ENCODE data around the gene SLIT3.

The SLIT3 gene

DNA sequence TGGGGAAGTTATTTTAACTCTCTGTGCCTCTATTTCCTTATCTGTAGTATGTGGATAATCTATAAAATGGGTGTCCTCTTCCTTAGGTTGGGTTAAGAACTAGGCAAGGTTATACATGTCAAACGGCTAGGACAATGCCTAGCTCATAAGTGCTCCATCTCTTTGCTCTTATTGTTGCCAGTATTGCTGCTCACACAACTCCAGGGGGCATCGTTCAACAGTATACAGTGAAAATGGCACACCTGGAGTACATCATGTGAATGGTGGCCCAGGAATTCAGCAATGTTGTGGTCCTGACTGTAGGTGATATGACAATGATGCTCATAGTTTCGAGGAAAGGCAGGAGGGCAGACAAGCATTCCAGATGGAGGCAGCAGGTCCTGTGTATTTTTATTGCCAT is 30.1 kb downstream of the SLIT3 start:
- H3K27me3 ChIP-seq (ENCODE audit: insufficient read depth, low read length, poor library complexity) = peaks cover 4% of the 10 kb centered on the region
- H2AFZ ChIP-seq (ENCODE audit: low read depth, low read length) = no peak overlapping the region
- H3K36me3 ChIP-seq (ENCODE audit: insufficient read depth, low read length) = no peaks in the 10 kb centered on the region
- TF ChIP-seq EZH2 (IDR thresholded peaks at IDR 0.05; ENCODE audit: borderline replicate concordance, low read depth, low read length, severe bottlenecking) = no peak
- TF ChIP-seq CTCF (IDR thresholded peaks at IDR 0.05; ENCODE audit: borderline replicate concordance, extremely low read depth, low read length, poor library complexity, severe bottlenecking) = peak; percentile 25
- no peak overlapping the region for H3K4me3 ChIP-seq (ENCODE audit: low read depth in 1 of 2, low read length in 2 of 2)
- ATAC-seq (ENCODE audit: insufficient read depth, low read depth) (no peak), DNase-seq (no peak)
- no peak overlapping the region for H3K4me2 ChIP-seq (ENCODE audit: insufficient read depth, low read length)
- no peak overlapping the region for H3K27ac ChIP-seq (ENCODE audit: low read length)
- H4K20me1 ChIP-seq (ENCODE audit: insufficient read depth, low read length) = no peaks in the 10 kb centered on the region; the same call in 1 of the 2 replicates
- no peaks in the 10 kb centered on the region for H3K9me3 ChIP-seq (ENCODE audit: insufficient read depth, low read length, severe bottlenecking)
- no peaks in the 10 kb centered on the region for H3K79me2 ChIP-seq (ENCODE audit: insufficient read depth, low read length)
- no peak overlapping the region for H3K9ac ChIP-seq (ENCODE audit: low read depth, low read length)
- no peaks in the 10 kb centered on the region for H3K4me1 ChIP-seq (ENCODE audit: insufficient read depth, low read length)

DNA sequence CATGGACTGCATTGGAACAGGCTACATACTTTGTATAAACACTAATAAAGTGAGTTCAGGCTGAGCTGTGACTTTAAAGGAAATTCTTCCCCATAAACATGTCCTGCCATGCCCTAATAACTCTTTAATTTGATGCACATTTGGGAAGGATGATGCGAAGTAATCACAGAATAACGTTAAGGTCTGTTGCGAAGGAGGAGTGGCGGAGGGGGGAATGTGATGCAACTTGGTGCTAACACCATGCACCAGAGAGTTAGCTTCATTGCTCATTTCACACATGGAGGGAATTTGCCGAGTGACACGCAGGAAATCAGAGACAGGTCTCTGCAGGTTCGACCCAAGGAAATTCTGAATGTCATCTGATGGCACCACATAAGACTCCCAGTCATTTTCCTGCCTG is 32.9 kb downstream of the SLIT3 start:
- TF ChIP-seq CTCF (IDR thresholded peaks at IDR 0.05; ENCODE audit: borderline replicate concordance, extremely low read depth, low read length, poor library complexity, severe bottlenecking) (no peak), EZH2 (IDR thresholded peaks at IDR 0.05; ENCODE audit: borderline replicate concordance, low read depth, low read length, severe bottlenecking) (no peak)
- no peak overlapping the region for H2AFZ ChIP-seq (ENCODE audit: low read depth, low read length)

GRCh38 chr5:169265888-169266287 is 35.1 kb downstream of the SLIT3 start:
- H3K4me2 ChIP-seq (ENCODE audit: insufficient read depth, low read length) = no peak overlapping the region
- H3K4me3 ChIP-seq (ENCODE audit: low read depth in 1 of 2, low read length in 2 of 2) = no peak overlapping the region
- H3K27ac ChIP-seq (ENCODE audit: low read length) = no peak overlapping the region
- H3K27me3 ChIP-seq (ENCODE audit: insufficient read depth, low read length, poor library complexity) = peaks cover 4% of the 10 kb centered on the region
- H3K4me1 ChIP-seq (ENCODE audit: insufficient read depth, low read length) = no peaks in the 10 kb centered on the region
- H4K20me1 ChIP-seq (ENCODE audit: insufficient read depth, low read length) = no peaks in the 10 kb centered on the region
- TF ChIP-seq CTCF (IDR thresholded peaks at IDR 0.05; ENCODE audit: borderline replicate concordance, extremely low read depth, low read length, poor library complexity, severe bottlenecking) (peak; percentile 46), EZH2 (IDR thresholded peaks at IDR 0.05; ENCODE audit: borderline replicate concordance, low read depth, low read length, severe bottlenecking) (no peak)
- no peaks in the 10 kb centered on the region for H3K9me3 ChIP-seq (ENCODE audit: insufficient read depth, low read length, severe bottlenecking)
- ATAC-seq (ENCODE audit: insufficient read depth, low read depth) (0 out of 3 replicates have a peak, but pooled peaks have one; percentile 22), DNase-seq (no peak)
- H3K79me2 ChIP-seq (ENCODE audit: insufficient read depth, low read length) = no peaks in the 10 kb centered on the region
- no peaks in the 10 kb centered on the region for H3K36me3 ChIP-seq (ENCODE audit: insufficient read depth, low read length)
- H3K9ac ChIP-seq (ENCODE audit: low read depth, low read length) = no peak overlapping the region
- H2AFZ ChIP-seq (ENCODE audit: low read depth, low read length) = no peak overlapping the region

More for the DNA sequence above, 32.9 kb downstream of the SLIT3 start:
- no peak for DNase-seq
- no peak overlapping the region for H3K4me3 ChIP-seq (ENCODE audit: low read depth in 1 of 2, low read length in 2 of 2)
- no peak overlapping the region for H3K4me2 ChIP-seq (ENCODE audit: insufficient read depth, low read length)
- H3K27me3 ChIP-seq (ENCODE audit: insufficient read depth, low read length, poor library complexity) = peaks cover 4% of the 10 kb centered on the region
- no peaks in the 10 kb centered on the region for H3K9me3 ChIP-seq (ENCODE audit: insufficient read depth, low read length, severe bottlenecking)
- no peak for ATAC-seq (ENCODE audit: insufficient read depth, low read depth)
- no peak overlapping the region for H3K9ac ChIP-seq (ENCODE audit: low read depth, low read length)
- H3K36me3 ChIP-seq (ENCODE audit: insufficient read depth, low read length) = no peaks in the 10 kb centered on the region
- no peak overlapping the region for H3K27ac ChIP-seq (ENCODE audit: low read length)
- no peaks in the 10 kb centered on the region; the same call in 1 of the 2 replicates for H4K20me1 ChIP-seq (ENCODE audit: insufficient read depth, low read length)
- no peaks in the 10 kb centered on the region for H3K79me2 ChIP-seq (ENCODE audit: insufficient read depth, low read length)
- H3K4me1 ChIP-seq (ENCODE audit: insufficient read depth, low read length) = no peaks in the 10 kb centered on the region

DNA sequence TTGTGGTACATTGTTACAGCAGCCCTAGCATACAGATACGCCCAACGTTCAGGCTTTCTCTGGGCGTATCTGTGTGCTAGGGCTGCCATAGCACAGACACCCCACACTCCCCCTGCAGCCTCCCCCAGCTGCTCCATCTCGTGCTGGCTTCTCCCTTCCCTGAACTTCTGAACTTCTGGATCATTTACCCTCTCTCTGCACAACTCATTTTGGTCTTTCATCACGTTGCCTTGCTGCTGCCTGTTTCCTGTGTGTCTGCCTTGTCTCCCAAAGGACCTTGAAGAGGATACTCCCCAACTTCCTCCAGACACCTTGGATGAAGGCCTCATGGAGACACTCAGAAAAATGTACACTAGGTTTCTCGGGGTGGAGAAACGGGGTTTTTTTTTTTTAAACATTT is 37.3 kb downstream of the SLIT3 start:
- no peak overlapping the region for H3K4me3 ChIP-seq (ENCODE audit: low read depth in 1 of 2, low read length in 2 of 2)
- H3K27me3 ChIP-seq (ENCODE audit: insufficient read depth, low read length, poor library complexity) = no peaks in the 10 kb centered on the region
- H3K4me2 ChIP-seq (ENCODE audit: insufficient read depth, low read length) = no peak overlapping the region
- no peak for DNase-seq
- H3K79me2 ChIP-seq (ENCODE audit: insufficient read depth, low read length) = no peaks in the 10 kb centered on the region
- H2AFZ ChIP-seq (ENCODE audit: low read depth, low read length) = no peak overlapping the region
- H3K27ac ChIP-seq (ENCODE audit: low read length) = no peak overlapping the region
- no peaks in the 10 kb centered on the region for H4K20me1 ChIP-seq (ENCODE audit: insufficient read depth, low read length)
- H3K9ac ChIP-seq (ENCODE audit: low read depth, low read length) = no peak overlapping the region
- H3K4me1 ChIP-seq (ENCODE audit: insufficient read depth, low read length) = no peaks in the 10 kb centered on the region
- H3K9me3 ChIP-seq (ENCODE audit: insufficient read depth, low read length, severe bottlenecking) = no peaks in the 10 kb centered on the region
- no peaks in the 10 kb centered on the region for H3K36me3 ChIP-seq (ENCODE audit: insufficient read depth, low read length)
- ATAC-seq (ENCODE audit: insufficient read depth, low read depth) = no peak
- TF ChIP-seq CTCF (IDR thresholded peaks at IDR 0.05; ENCODE audit: borderline replicate concordance, extremely low read depth, low read length, poor library complexity, severe bottlenecking) = no peak

Measured in DND-41 (cell line).